HUDEP-2 (cell line): ENCODE results near the gene FPGS.
"Not testable (repeated sequence)": the region's sequence is repeated elsewhere in the genome, so short reads cannot be mapped to it uniquely, and the experiment has no call there.

Experiments used
- DNase-seq, 76 experiments: peaks; one replicate each; lab custom pipeline; 2025; ENCODE audit not compliant: unreplicated experiment in 76 of 76; lab: John Stamatoyannopoulos, UW

The FPGS gene

GRCh38 chr9:127802576-127803443 is at the start of gene FPGS:
TSS of gene FPGS (plus strand) at chr9:127802882. CDS start at chr9:127802925, 43 bp downstream.
- DNase-seq, result peak in 66 of 76 experiments; percentile 18 to 83 (median 71)

- no peak for DNase-seq
Measured at GRCh38 chr9:127753148-127753547, 49.5 kb upstream of the FPGS start.

- DNase-seq, result no peak
Measured at GRCh38 chr9:127753622-127754021, 49.1 kb upstream of the FPGS start.

GRCh38 chr9:127754099-127755060 is 48.3 kb upstream of the FPGS start:
- no peak for DNase-seq

GRCh38 chr9:127755061-127756060 is 47.3 kb upstream of the FPGS start:
- DNase-seq, result no peak

GRCh38 chr9:127756233-127756632 is 46.4 kb upstream of the FPGS start:
- no peak for DNase-seq

GRCh38 chr9:127756776-127757175 is 45.9 kb upstream of the FPGS start:
- DNase-seq, result not testable (repeated sequence)

GRCh38 chr9:127758843-127759242 is 43.8 kb upstream of the FPGS start:
- DNase-seq, result peak in 1 of 76 experiments; percentile 11

- DNase-seq, result no peak
Measured at GRCh38 chr9:127761061-127761460, 41.6 kb upstream of the FPGS start.

- no peak for DNase-seq
Measured at GRCh38 chr9:127761491-127761956, 41.2 kb upstream of the FPGS start.

- DNase-seq, result no peak
Measured at GRCh38 chr9:127762111-127762676, 40.5 kb upstream of the FPGS start.

- DNase-seq, result peak in 35 of 76 experiments; percentile 2 to 53 (median 21)
Measured at GRCh38 chr9:127763918-127764384, 38.7 kb upstream of the FPGS start.

GRCh38 chr9:127765418-127765817 is 37.3 kb upstream of the FPGS start:
- DNase-seq, result no peak

- DNase-seq, result no peak
Measured at GRCh38 chr9:127767410-127767809, 35.3 kb upstream of the FPGS start.

GRCh38 chr9:127767909-127768331 is 34.8 kb upstream of the FPGS start:
- no peak for DNase-seq

GRCh38 chr9:127768698-127769097 is 34.0 kb upstream of the FPGS start:
- no peak for DNase-seq

- no peak for DNase-seq
Measured at GRCh38 chr9:127769101-127769500, 33.6 kb upstream of the FPGS start.

GRCh38 chr9:127769929-127770582 is 32.6 kb upstream of the FPGS start:
- no peak for DNase-seq

- peak in 1 of 76 experiments; percentile 31 for DNase-seq
Measured at GRCh38 chr9:127770583-127770904, 32.1 kb upstream of the FPGS start.
